ENCODE data around the gene DLG5.

The DLG5 gene

DNA sequence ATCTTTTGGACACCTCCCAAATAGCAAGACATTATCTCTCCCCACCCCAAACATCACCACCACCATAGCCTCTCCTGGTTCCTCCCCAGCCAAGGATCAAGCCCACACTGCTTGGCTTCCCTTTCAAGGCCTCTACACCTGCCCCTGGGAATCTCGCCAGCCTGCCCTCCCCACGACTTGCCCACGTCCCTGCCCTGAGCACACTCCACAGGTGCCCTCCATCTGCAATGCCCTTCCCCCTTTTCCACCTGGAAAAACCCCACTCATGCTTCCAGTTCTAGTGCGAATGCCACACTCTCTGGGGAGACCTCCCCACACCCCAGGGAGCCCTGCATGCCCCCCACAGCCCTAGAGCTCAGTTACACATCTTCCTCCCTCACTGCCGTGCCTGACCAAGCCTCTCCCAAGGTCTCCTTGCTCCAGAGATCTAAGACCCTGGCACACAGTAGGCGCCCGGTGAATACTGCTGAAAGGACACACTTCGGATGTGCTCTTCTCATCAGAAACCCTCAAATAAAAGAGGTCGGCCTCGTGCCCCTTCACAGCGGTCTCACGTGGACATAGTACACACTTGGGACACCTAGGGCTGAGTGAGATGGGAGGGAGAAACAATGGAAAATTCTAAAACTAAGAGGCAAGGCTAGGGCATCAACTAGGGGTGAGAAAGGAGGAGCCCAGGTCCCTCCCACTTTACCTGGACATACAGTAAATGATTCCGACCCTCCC is 91.4 kb downstream of the DLG5 start:
- no peak overlapping the region for H3K4me3 ChIP-seq (ENCODE audit: low read depth, low read length)
- TF ChIP-seq, protein P1, sequence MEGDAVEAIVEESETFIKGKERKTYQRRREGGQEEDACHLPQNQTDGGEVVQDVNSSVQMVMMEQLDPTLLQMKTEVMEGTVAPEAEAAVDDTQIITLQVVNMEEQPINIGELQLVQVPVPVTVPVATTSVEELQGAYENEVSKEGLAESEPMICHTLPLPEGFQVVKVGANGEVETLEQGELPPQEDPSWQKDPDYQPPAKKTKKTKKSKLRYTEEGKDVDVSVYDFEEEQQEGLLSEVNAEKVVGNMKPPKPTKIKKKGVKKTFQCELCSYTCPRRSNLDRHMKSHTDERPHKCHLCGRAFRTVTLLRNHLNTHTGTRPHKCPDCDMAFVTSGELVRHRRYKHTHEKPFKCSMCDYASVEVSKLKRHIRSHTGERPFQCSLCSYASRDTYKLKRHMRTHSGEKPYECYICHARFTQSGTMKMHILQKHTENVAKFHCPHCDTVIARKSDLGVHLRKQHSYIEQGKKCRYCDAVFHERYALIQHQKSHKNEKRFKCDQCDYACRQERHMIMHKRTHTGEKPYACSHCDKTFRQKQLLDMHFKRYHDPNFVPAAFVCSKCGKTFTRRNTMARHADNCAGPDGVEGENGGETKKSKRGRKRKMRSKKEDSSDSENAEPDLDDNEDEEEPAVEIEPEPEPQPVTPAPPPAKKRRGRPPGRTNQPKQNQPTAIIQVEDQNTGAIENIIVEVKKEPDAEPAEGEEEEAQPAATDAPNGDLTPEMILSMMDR (IDR thresholded peaks at IDR 0.05; ENCODE audit: low read depth, low read length), result no peak

DNA sequence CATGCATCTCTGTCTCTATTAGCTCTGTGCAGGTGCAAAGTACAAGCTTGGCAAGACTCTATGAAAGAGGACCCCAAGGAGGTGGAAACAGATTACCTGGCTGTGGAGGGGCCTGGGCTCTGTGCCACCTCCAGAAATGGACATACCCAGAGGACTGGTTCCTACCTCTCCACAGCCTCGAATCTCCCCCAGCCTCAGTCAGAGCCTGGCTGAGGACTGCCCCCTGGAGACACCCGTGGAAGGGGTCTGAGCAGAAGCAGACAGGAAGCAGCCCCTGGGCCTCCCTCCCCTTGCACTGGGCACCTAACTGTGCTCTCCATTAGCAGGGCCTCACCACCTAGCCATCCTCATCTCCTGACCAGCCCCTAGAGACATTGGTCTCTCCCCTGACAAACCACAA is 92.0 kb downstream of the DLG5 start:
- TF ChIP-seq, protein P1 (IDR thresholded peaks at IDR 0.05; ENCODE audit: low read depth, low read length), result no peak

DNA sequence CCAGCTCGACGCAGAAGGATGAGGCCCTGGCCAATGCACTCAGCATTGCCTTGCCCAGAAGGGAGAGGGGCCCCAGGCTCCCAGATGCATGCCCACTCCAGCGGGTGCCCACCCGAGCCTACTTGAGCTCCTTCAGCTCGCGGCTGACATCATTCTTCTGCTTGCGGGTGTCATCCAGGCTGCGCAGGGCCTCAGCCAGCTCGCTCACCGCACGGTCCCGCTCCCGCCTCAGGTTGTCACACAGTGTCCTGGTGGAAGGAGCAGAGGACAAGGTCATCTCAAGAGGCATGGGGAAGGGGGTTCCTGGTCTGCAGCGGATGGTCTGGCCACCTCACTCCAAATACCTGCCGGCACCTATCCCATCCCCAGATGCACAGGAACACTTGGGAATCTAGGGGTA is 92.8 kb downstream of the DLG5 start:
- H3K4me3 ChIP-seq (ENCODE audit: low read depth, low read length), result no peak overlapping the region
- TF ChIP-seq, protein P1 (IDR thresholded peaks at IDR 0.05; ENCODE audit: low read depth, low read length), result no peak

More for the DNA sequence above, 92.0 kb downstream of the DLG5 start:
- H3K4me3 ChIP-seq (ENCODE audit: low read depth, low read length), result no peak overlapping the region

DNA sequence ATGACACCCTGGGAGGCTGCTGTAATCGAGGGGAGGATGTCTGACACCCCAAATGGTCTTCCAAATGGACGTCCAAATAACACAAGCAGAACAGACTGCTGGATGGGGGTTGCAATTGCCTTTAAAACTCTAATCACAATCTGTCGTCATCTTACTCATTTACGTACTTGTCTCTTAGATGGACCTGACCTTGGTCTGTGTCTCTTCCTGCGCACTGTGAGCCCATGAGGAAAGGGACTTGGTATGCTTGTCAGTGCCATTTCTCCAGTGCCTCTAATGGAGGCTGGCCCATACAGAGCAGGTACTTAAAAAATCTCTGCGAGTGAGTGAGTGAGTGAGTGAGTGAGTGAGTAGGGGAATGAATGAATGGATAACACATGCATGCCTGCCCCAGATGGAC is 93.3 kb downstream of the DLG5 start:
- H3K4me3 ChIP-seq (ENCODE audit: low read depth, low read length), result no peak overlapping the region
- TF ChIP-seq, protein P1 (IDR thresholded peaks at IDR 0.05; ENCODE audit: low read depth, low read length), result no peak

DNA sequence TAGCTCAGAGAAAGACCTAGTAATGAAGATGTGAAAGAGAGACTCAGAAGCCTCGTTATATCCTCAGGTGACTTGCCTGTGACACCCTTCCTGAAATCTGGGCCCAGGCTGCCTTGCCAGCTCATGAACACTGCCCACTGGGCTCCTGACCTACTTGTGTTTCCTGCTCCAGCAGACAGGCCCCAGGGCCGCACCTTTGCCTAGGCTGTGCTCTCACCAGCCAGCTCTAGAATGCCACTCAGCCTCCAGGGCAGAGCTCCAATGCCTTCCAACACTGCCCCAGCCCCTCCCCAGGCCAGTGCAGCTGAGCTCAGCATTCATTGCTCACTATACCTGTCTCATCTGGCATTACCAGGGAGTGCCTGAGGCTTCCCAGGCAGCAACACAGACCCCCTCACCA is 94.3 kb downstream of the DLG5 start:
- TF ChIP-seq, protein P1 (IDR thresholded peaks at IDR 0.05; ENCODE audit: low read depth, low read length), result no peak
- no peak overlapping the region for H3K4me3 ChIP-seq (ENCODE audit: low read depth, low read length)

DNA sequence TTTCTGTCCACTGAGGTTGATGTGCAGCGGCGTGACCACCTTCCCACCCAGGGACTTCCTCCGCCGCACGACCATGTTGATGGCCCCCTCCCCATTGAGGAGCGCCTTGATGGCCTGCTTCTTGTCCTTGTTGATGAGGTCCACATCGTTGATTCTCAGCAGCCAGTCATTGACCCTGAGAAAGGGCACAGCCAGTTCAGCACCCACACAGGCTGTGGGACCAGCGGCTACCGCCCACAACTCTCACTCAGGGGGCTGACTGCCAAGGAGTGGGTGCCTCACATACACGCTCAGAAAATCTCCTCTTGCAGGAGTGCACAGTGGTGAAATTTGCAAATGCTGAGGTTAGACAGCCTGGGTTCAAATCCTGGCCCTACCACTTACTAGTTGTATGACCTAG is 97.2 kb downstream of the DLG5 start:
- H3K4me3 ChIP-seq (ENCODE audit: low read depth, low read length), result no peak overlapping the region
- TF ChIP-seq, protein P1 (IDR thresholded peaks at IDR 0.05; ENCODE audit: low read depth, low read length), result no peak

DNA sequence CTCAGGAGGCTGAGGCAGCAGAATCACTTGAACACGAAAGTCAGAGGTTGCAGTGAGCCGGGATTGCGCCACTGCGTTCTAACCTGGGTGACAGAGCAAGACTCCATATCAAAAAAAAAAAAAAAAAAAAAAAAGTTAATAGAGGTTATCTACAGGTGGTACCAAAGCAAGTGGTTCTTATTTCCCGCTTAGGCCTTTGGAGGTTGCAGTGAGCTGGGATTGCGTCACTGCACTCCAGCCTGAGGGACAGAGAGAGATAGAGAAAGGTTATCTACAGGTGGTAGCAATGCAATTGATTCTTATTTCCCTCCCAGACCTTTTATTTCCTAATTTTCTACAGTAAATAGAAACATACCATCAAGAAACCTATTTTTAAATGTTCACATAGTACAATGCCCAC is 98.2 kb downstream of the DLG5 start:
- no peak overlapping the region for H3K4me3 ChIP-seq (ENCODE audit: low read depth, low read length)
- TF ChIP-seq, protein P1 (IDR thresholded peaks at IDR 0.05; ENCODE audit: low read depth, low read length), result no peak
